Prostate gland (tissue), 2 donors: ENCODE data around the gene ZDHHC19. TPM values are rescaled to one million over a fixed set of nuclear protein-coding genes. Genes with fewer than 3 reads are reported as not detected.

Experiments
- DNase-seq: peaks from one replicate; pipeline ENCODE4 v3.0.0-alpha.2; 2019; ENCODE audit warnings: low spot score
- H3K27ac ChIP-seq, 2 donors: fragments of 200-600 bp; sonication (generic); 2 replicates each; pipeline ENCODE4 v1.5.1; 2017 to 2019
- H3K27me3 ChIP-seq: fragments of 200-600 bp; sonication (generic); replicated peaks from 2 replicates; pipeline ENCODE4 v1.5.1; 2019; ENCODE audit not compliant: insufficient read depth
- H3K36me3 ChIP-seq, 2 donors: fragments of 200-600 bp; sonication (generic); 1 replicate in 1 of 2; 2 replicates in 1 of 2; pipeline versions ENCODE4 v1.5.1 to v1.8.1; 2017 to 2019
- H3K4me1 ChIP-seq: fragments of 200-600 bp; sonication (generic); replicated peaks from 2 replicates; pipeline ENCODE4 v1.5.1; 2019
- H3K4me3 ChIP-seq, 2 donors: fragments of 200-600 bp; sonication (generic); 2 replicates each; pipeline ENCODE4 v1.5.1; 2017 to 2019
- H3K9me3 ChIP-seq: fragments of 200-600 bp; sonication (generic); 2 replicates; pipeline ENCODE4 v1.5.1; 2017
- POLR2A ChIP-seq: fragments of 450-650 bp; IDR thresholded peaks from one replicate; pipeline ENCODE4 v1.6.1; 2016; ENCODE audit warnings: antibody characterized with exemption, mild to moderate bottlenecking
- POLR2AphosphoS5 ChIP-seq: sonication (generic); formaldehyde crosslinking; IDR thresholded peaks from one replicate; pipeline ENCODE4 v1.6.1; 2017; ENCODE audit warnings: antibody characterized with exemption
- WGBS: methylation state at CpG from one replicate; pipeline ENCODE4 v1.1.5; 2018; 5-methylcytosine and 5-hydroxymethylcytosine counted together
- intact Hi-C: fragments of 100-400 bp; cut with DNase I; formaldehyde crosslinking; loops from one replicate; pipeline ENCODE4 v1.14.2; 2022
- total RNA-seq, 2 donors: library from RNA; depleted of rRNA; stranded (reverse); fragments of >200 nt; gene quantifications; one replicate each; pipeline ENCODE4 v1.1.0, GENCODE V29; 2016
- TF ChIP-seq, protein P1 (sequence below), 4 experiments: fragments of 200-600 bp in 2 of 4; fragments of 450-650 bp in 2 of 4; sonication (generic) in 2 of 4; IDR thresholded peaks; 1 replicate in 3 of 4; 2 replicates in 1 of 4; pipeline ENCODE4 v1.5.1; 2016 to 2019; ENCODE audit warnings: antibody characterized with exemption in 4 of 4, mild to moderate bottlenecking in 2 of 4, moderate library complexity in 2 of 4

ZDHHC19 gene
- total RNA-seq, 2 donors from 2014 or later, result 3.9 TPM; not detected in 1

DNA sequence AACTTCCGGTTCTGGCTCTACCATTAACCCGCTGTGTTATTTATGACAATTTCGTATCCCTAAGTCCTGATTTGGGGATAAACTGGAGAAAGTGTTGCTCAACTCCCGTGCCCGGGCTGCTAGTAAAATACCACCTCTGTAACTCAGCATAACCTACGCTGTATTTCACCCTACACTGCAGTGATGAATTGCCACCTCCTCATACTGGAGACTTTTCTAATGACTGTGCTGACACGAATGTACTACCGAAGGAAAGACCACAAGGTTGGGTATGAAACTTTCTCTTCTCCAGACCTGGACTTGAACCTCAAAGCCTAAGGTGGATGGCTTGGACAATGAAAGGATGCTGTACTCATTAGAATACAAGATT, 21.7 kb upstream of the ZDHHC19 start:
- WGBS, result 86% methylated on average over 8 of the region's 8 CpGs
- Histone ChIP-seq H3K4me1 (no peaks in the 10 kb centered on the region), H3K4me3 (no peak overlapping the region), H3K27ac (no peak overlapping the region), H3K27me3 (no peaks in the 10 kb centered on the region), H3K36me3 (no peaks in the 10 kb centered on the region), H3K9me3 (no peaks in the 10 kb centered on the region)
- TF ChIP-seq POLR2A, result no peak
- TF ChIP-seq, protein P1, sequence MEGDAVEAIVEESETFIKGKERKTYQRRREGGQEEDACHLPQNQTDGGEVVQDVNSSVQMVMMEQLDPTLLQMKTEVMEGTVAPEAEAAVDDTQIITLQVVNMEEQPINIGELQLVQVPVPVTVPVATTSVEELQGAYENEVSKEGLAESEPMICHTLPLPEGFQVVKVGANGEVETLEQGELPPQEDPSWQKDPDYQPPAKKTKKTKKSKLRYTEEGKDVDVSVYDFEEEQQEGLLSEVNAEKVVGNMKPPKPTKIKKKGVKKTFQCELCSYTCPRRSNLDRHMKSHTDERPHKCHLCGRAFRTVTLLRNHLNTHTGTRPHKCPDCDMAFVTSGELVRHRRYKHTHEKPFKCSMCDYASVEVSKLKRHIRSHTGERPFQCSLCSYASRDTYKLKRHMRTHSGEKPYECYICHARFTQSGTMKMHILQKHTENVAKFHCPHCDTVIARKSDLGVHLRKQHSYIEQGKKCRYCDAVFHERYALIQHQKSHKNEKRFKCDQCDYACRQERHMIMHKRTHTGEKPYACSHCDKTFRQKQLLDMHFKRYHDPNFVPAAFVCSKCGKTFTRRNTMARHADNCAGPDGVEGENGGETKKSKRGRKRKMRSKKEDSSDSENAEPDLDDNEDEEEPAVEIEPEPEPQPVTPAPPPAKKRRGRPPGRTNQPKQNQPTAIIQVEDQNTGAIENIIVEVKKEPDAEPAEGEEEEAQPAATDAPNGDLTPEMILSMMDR (IDR thresholded peaks at IDR 0.05), result no peak
- intact Hi-C loops, result no loop called here
- no peak for DNase-seq

DNA sequence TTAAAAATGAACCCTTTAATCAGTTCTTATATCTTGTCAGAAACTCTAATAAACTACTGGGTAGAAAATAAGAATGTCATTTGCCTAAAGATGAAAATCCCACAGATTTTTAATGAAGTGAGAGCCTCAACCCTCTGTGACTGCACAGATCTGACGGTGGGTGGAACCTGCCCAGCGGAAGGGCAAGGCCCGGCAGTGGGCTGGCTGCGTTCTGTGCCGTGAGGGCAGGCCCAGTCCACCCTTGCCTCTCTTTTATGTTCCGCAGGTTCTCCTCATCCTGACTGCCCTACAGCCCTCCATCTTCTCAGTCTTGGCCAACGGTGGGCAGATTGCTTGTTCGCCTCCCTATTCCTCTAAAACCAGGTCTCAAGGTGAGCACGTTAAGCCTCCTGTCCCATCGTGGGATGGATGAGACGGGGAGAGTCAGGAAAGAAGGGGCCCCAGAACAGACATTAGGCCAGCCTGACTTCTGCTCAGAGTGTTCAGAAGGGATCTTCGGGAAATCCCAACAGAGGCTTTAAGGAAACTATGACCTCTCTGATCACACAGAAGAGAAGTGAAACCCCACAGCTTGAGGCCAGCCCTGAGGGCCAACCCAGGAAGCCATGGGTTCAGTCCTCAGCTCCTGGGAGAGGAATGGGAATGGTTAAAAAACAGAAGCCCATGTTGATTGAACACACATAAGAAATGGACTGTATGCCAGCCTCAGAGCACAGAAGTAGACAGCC, 21.1 kb upstream of the ZDHHC19 start:
- Histone ChIP-seq H3K4me3 (no peak overlapping the region), H3K4me1 (no peaks in the 10 kb centered on the region), H3K27ac (no peak overlapping the region), H3K27me3 (no peaks in the 10 kb centered on the region), H3K36me3 (no peaks in the 10 kb centered on the region), H3K9me3 (no peaks in the 10 kb centered on the region)
- intact Hi-C loops, result no loop called here
- WGBS, result 93% methylated on average over 12 of the region's 12 CpGs
- DNase-seq, result no peak
- no peak for TF ChIP-seq POLR2A
- TF ChIP-seq POLR2AphosphoS5, result no peak
- TF ChIP-seq, protein P1 (IDR thresholded peaks at IDR 0.05), result no peak

DNA sequence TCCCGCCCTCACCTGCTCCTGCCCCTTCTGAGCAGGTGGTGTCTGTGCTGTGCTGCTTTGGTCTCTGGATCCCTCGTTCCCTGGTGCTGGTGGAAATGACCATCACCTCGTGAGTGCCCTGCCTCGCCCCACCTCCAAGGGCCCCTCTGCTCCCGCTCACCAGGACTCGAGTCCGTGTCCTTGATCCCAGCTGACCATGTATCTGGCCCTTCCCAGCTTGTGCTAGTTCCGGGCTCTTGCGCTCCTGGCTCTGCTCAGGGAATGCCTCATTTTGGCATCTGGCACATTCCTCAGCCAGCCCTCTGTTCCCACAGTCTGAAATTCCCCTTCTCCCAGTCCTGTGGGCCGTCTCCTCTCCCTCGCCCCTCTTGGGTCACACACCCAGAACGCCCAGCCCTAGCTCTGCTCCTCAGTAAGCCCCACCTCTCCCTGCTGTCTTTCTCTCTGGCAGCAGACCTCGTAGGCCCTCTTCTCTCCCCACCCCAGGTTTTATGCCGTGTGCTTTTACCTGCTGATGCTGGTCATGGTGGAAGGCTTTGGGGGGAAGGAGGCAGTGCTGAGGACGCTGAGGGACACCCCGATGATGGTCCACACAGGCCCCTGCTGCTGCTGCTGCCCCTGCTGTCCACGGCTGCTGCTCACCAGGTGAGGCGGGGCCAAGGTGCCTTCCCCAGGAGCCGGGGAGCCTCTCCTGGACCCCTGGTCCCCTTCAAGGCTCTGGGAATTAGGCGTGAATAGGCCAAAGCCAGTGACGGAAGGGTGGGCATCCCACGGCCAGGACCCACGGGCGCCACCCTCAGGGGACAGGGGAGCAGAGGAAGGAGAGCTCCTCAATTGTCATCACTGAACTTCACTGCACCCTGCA, 16.7 kb upstream of the ZDHHC19 start:
- WGBS, result 50% methylated on average over 24 of the region's 24 CpGs
- no peak overlapping the region for H3K27ac ChIP-seq
- no peaks in the 10 kb centered on the region for H3K36me3 ChIP-seq
- H3K4me3 ChIP-seq, result no peak overlapping the region
- H3K27me3 ChIP-seq, result no peaks in the 10 kb centered on the region
- no peaks in the 10 kb centered on the region for H3K9me3 ChIP-seq
- intact Hi-C loops, result no loop called here
- DNase-seq, result no peak
- H3K4me1 ChIP-seq, result no peaks in the 10 kb centered on the region
- TF ChIP-seq POLR2AphosphoS5 (no peak), POLR2A (no peak)
- TF ChIP-seq, protein P1 (IDR thresholded peaks at IDR 0.05), result no peak

DNA sequence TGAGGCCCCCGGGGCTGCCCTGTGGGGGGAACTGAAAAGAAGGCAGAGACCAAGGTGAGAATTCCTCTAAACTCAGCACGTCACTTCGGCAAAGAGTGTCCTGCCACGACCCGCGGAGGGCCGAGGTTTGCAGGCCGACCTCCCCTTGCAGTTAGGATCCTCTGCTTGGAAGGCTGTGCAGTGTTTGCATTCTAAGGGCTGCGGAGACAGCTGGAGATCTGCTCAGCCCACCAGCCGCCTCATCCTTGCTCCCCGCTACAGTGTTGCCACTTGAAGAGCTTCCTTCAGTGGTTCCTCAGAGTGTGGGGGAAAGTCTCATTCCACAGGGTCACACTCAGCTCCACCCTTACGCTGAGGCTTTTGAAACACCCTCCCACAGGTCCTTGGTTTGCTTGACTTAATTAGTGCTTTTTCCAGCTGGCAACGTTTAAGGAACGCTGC, 15.9 kb upstream of the ZDHHC19 start:
- Histone ChIP-seq H3K27me3 (no peaks in the 10 kb centered on the region), H3K36me3 (no peaks in the 10 kb centered on the region), H3K27ac (no peak overlapping the region), H3K4me3 (no peak overlapping the region), H3K9me3 (no peaks in the 10 kb centered on the region), H3K4me1 (no peaks in the 10 kb centered on the region)
- WGBS, result 86% methylated on average over 14 of the region's 14 CpGs
- no peak for DNase-seq
- TF ChIP-seq POLR2A, result no peak
- TF ChIP-seq POLR2AphosphoS5, result no peak
- TF ChIP-seq, protein P1 (IDR thresholded peaks at IDR 0.05), result no peak
- intact Hi-C loops, result no loop called here
